GM12864 (cell line): ENCODE results near the gene AGAP4.
"Not testable (repeated sequence)": the region's sequence is repeated elsewhere in the genome, so short reads cannot be mapped to it uniquely, and the experiment has no call there.

Source experiments
- DNase-seq: peaks from one replicate; pipeline ENCODE4 v3.0.0-alpha.2; 2011; ENCODE audit warnings: low read depth
- H3K4me3 ChIP-seq: 2 replicates; pipeline ENCODE4 v1.5.1; 2011; ENCODE audit warnings: mild to moderate bottlenecking, low read depth, low read length, control low read depth
- TF ChIP-seq, protein P1 (sequence below): IDR thresholded peaks from 2 replicates; pipeline ENCODE4 v1.5.1; 2011; ENCODE audit warnings: low read depth, mild to moderate bottlenecking, moderate library complexity, low read length, control low read depth, inconsistent platforms; ENCODE audit errors: missing control alignments

Gene AGAP4

DNA sequence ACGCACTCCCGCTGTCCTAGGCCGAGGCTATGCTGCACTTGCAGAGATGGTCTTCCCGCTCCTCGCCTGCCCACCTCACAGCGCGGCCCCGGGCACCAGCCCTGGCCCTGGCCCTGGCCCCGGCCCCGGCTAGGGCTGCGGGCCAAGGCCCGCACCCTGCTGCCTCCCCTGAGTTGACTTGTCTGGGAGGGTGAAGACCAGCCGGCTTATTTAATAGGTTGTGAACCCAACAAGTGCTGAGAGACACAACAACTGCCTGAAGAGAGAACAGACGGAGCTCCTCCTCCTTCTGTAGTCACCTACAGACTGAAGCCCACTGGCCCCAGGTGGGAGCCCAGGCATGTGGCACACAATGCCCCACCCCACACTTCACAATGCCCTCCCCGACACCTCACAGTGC lies at the start of gene AGAP4:
TSS of gene AGAP4 (minus strand) at position 101 of the 400 bp plus-strand sequence. CDS start 153 bp downstream, outside the sequence.
- not testable (repeated sequence) for H3K4me3 ChIP-seq, DNase-seq

GRCh38 chr10:45890721-45891120 lies 43.4 kb upstream of the AGAP4 start:
- not testable (repeated sequence) for DNase-seq, H3K4me3 ChIP-seq

DNA sequence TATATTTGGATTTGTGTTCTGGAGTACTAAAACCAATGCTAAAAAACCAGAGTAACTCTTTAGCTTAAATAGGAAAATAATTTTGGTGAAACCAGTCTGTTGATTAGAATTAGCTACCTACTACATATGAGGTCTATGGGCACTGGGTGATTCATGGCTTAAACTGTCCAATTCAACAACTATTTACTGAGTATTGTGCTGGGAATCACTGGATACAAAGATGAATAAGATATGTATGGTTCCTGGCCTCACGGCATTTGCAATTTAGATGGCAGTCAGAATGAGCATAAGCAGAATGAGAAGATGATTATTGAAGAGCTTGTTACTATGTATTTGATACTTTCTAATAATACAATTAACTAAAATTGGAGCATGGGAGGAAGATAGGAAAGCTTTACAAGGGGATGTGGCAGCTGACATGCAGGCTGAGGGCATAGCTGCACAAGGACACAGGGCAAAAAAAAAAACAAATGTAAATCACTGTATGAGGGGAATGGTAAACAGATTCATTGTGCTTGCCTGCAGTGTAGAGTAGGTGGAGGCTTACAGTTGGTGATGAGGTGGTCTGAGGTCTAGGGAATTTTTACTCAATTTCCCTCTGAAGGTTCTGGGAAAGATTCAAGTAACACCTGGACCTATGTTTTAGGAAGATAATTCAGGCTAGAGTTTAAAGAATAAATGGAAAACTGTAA lies 42.4 kb upstream of the AGAP4 start:
- DNase-seq = not testable (repeated sequence)

GRCh38 chr10:45882880-45883279 lies 35.6 kb upstream of the AGAP4 start:
- DNase-seq, H3K4me3 ChIP-seq: not testable (repeated sequence)

More for the DNA sequence above, 42.4 kb upstream of the AGAP4 start:
- not testable (repeated sequence) for H3K4me3 ChIP-seq

DNA sequence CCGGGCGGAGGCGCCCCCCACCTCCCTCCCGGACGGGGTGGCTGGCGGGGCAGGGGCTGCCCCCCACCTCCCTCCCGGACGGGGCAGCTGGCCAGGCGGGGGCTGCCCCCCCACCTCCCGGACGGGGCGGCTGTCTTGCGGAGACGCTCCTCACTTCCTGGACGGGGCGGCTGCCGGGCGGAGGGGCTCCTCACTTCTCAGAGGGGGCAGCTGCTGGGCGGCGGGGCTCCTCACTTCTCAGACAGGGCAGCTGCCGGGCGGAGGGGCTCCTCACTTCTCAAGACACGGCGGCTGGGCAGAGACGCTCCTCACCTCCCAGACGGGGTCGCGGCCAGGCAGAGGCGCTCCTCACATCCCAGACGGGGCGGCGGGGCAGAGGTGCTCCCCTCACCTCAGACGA lies 18.1 kb upstream of the AGAP4 start:
- DNase-seq, H3K4me3 ChIP-seq: not testable (repeated sequence)

DNA sequence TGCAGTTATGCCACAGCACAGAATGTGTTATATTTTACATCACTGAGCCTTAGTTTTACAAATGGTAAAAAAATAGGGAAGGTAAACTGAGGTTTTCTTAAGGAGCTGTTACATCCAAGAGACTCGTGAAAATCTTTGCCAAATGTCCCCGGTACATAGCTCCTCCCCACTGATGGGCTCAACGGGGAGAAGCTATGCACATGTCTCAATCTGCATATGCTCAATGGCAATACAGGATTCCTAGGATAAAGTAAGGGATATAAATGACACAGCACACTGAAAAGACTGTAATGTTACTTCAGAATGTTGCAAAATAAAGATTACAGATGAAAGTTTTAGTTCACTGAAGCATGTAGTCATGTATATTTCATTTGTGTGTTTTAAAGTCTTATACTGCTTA lies 17.0 kb upstream of the AGAP4 start:
- DNase-seq, H3K4me3 ChIP-seq: not testable (repeated sequence)

DNA sequence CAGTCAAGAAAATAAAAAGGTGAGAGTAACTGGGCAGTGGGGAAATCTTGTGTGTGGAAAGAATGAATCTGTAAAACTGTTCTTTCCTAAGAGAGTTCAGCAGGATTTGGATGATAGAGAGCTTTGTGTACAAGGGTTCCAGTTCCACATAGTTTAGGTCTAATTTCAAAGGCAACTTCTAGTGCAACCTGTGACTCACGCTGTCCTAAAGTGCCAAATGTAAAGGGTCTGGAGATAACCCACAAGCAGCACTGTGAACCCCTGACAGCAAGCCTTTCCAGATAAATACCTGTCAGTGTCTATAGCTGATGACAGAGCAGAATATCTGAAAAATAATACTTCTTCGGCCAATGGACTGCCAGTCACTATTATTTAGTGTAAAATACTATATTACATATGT lies 16.3 kb upstream of the AGAP4 start:
- not testable (repeated sequence) for DNase-seq, H3K4me3 ChIP-seq

DNA sequence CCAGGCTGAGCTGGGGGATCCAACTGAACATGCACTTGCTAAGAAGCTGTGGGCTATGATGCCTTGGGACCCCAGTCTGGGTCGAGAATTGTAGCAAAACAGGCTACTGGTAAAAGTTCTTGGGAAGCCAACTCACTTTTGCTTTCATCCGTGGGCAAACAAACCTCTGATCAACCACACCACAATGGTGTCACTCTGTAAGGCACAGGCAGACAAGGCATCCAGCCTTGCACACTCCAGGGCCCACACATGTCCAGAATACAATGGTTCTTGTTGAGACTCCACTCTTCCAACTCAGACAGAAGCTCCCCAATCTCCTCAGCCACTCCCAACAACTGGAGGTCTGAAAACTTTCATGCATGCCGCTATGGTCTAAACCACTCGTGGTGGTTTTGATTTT lies 10.6 kb upstream of the AGAP4 start:
- not testable (repeated sequence) for DNase-seq, H3K4me3 ChIP-seq

DNA sequence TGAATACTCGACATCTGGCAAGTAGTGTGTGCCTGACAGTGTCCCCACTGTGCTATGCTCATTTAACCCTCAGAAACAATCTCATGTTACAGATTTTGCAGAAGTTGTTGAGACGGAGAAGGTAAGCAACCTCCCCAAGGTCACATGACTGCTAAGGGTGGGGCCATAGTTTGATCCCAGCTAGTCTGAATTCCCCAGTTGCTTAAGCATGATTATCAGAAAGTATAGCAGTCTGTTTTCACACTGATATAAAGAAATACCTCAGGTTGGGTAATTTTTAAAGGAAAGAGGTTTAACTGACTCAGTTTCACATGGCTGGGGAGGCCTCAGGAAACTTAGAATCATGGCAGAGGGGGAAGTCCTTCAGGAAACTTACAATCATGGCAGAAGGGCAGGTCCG lies 1.2 kb upstream of the AGAP4 start:
- not testable (repeated sequence) for DNase-seq, H3K4me3 ChIP-seq

- DNase-seq = not testable (repeated sequence)
These were observed 24.4 kb downstream of the AGAP4 start for GRCh38 chr10:45822918-45823317.

DNA sequence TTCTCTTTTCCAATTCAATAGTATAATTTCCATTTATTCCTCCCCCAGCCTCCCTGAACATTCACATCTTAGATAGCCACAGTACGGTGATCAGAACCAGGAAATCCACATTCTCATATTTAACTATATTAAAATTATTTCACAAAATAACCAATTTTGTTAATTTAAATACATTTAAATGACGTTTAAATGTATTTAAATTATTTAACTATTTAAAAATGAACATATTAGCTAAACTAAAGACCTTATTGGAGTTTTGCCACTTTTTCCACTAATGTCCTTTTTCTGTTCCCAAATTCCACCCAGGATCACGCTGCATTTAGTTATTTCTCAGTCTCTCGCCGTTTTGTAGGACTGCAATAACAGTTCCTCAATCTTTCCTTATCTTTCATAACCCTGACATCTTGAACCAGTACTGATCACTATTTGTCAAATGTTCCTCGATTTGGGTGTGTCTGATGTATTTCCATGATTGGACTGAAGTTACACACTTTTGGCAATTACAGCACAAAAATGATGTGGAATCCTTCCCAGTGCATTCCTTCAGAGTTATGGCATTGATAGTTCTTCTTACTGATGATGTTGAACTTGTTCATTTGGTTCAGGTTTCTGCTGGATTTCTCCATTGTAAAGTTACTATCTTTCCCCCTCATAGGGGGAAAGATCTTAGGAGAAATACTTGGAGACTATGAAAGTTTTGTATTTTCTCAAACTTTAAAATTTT lies 27.0 kb downstream of the AGAP4 start:
- not testable (repeated sequence) for DNase-seq, H3K4me3 ChIP-seq

More at GRCh38 chr10:45822918-45823317, 24.4 kb downstream of the AGAP4 start:
- not testable (repeated sequence) for H3K4me3 ChIP-seq

DNA sequence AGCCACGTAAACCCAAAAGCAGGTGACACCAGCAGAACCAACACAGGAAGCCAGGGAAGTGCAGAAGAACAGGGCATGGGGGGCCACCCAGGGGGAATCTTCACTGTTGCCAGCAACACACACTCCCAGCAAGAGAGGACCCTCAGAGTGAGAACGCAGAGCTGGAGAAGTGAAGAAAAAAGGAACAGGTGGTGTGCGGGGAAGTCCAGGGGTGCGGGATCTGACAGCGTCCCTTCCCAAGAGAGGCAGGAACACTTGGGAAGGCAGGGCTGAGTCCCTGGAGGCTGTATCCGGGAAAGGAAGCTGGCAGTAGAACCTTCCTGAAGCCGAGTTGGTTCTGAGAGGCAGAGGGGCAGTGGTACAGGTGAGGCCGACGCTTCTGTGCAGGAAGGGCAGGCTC lies 27.7 kb downstream of the AGAP4 start:
- TF ChIP-seq, protein P1, sequence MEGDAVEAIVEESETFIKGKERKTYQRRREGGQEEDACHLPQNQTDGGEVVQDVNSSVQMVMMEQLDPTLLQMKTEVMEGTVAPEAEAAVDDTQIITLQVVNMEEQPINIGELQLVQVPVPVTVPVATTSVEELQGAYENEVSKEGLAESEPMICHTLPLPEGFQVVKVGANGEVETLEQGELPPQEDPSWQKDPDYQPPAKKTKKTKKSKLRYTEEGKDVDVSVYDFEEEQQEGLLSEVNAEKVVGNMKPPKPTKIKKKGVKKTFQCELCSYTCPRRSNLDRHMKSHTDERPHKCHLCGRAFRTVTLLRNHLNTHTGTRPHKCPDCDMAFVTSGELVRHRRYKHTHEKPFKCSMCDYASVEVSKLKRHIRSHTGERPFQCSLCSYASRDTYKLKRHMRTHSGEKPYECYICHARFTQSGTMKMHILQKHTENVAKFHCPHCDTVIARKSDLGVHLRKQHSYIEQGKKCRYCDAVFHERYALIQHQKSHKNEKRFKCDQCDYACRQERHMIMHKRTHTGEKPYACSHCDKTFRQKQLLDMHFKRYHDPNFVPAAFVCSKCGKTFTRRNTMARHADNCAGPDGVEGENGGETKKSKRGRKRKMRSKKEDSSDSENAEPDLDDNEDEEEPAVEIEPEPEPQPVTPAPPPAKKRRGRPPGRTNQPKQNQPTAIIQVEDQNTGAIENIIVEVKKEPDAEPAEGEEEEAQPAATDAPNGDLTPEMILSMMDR = no peak
- DNase-seq = no peak
- H3K4me3 ChIP-seq = no peak overlapping the region

GRCh38 chr10:45817912-45818311 lies 29.4 kb downstream of the AGAP4 start:
- no peak for DNase-seq
- no peak overlapping the region for H3K4me3 ChIP-seq
- TF ChIP-seq, protein P1 = no peak
